Activated naive CD4-positive, alpha-beta T cell treated with anti-CD3 and anti-CD28 coated beads, Interleukin-2, amount 10 ng/mL, durations not matched to agents 7 days and 5 days (primary cell): ENCODE measurements around the gene STX8.
"Not testable (repeated sequence)": the region's sequence is repeated elsewhere in the genome, so short reads cannot be mapped to it uniquely, and the experiment has no call there.

Experiments
- CTCF ChIA-PET: fragments of 350-600 bp; sonication (Branson Sonifier 250); formaldehyde crosslinking; loops from one replicate; lab custom pipeline; 2021; ENCODE audit warnings: antibody characterized with exemption; lab: Charles Lee
- DNase-seq: peaks from one replicate; pipeline ENCODE4 v3.0.0-alpha.2; 2020
- H3K27ac Mint-ChIP-seq: one replicate; pipeline ENCODE4 v1.8.0; 2021; ENCODE audit warnings: mild to moderate bottlenecking, moderate library complexity, mixed read lengths
- H3K27me3 Mint-ChIP-seq: one replicate; pipeline ENCODE4 v1.8.0; 2021; ENCODE audit warnings: mild to moderate bottlenecking, mixed read lengths
- H3K36me3 Mint-ChIP-seq: one replicate; pipeline ENCODE4 v1.8.0; 2021; ENCODE audit warnings: mixed read lengths
- H3K4me1 Mint-ChIP-seq: one replicate; pipeline ENCODE4 v1.8.0; 2021; ENCODE audit warnings: mixed read lengths
- H3K4me3 Mint-ChIP-seq: one replicate; pipeline ENCODE4 v1.8.0; 2021; ENCODE audit warnings: mild to moderate bottlenecking, moderate library complexity, mixed read lengths
- H3K9me3 Mint-ChIP-seq: one replicate; pipeline ENCODE4 v1.8.0; 2021; ENCODE audit warnings: mixed read lengths

The STX8 gene

GRCh38 chr17:9273428-9274391, 301.9 kb downstream of the STX8 start:
- no peak for DNase-seq
- no peaks in the 10 kb centered on the region for H3K36me3 Mint-ChIP-seq
- H3K27ac Mint-ChIP-seq, result no peak overlapping the region
- H3K27me3 Mint-ChIP-seq, result no peaks in the 10 kb centered on the region
- H3K4me3 Mint-ChIP-seq, result no peak overlapping the region
- CTCF ChIA-PET, result interaction anchor here (0.7 to 1.5 kb wide), 2 partner anchors 18 to 21 kb away, joined by 3 to 4 read pairs; no protein-coding TSS in a partner anchor
- no peaks in the 10 kb centered on the region for H3K9me3 Mint-ChIP-seq
- H3K4me1 Mint-ChIP-seq, result peaks cover 6% of the 10 kb centered on the region

GRCh38 chr17:9272501-9273200, 303.0 kb downstream of the STX8 start:
- no peak overlapping the region for H3K27ac Mint-ChIP-seq

GRCh38 chr17:9271989-9272388, 303.6 kb downstream of the STX8 start:
- no peaks in the 10 kb centered on the region for H3K27me3 Mint-ChIP-seq
- peaks cover 6% of the 10 kb centered on the region for H3K4me1 Mint-ChIP-seq
- H3K9me3 Mint-ChIP-seq, result no peaks in the 10 kb centered on the region
- H3K27ac Mint-ChIP-seq, result no peak overlapping the region
- no peak overlapping the region for H3K4me3 Mint-ChIP-seq
- no peak for DNase-seq
- H3K36me3 Mint-ChIP-seq, result no peaks in the 10 kb centered on the region
- CTCF ChIA-PET, result no interaction called here

More at GRCh38 chr17:9272501-9273200, 303.0 kb downstream of the STX8 start:
- Mint-ChIP-seq H3K4me3 (no peak overlapping the region), H3K36me3 (no peaks in the 10 kb centered on the region), H3K27me3 (no peaks in the 10 kb centered on the region), H3K4me1 (peaks cover 6% of the 10 kb centered on the region), H3K9me3 (no peaks in the 10 kb centered on the region)
- CTCF ChIA-PET, result interaction anchor here (0.7 kb wide), 1 partner anchor 20 kb away, joined by 3 read pairs; no protein-coding TSS in a partner anchor
- DNase-seq, result no peak

- no peak for DNase-seq
- CTCF ChIA-PET, result no interaction called here
- Mint-ChIP-seq H3K4me3 (no peak overlapping the region), H3K9me3 (no peaks in the 10 kb centered on the region), H3K36me3 (no peaks in the 10 kb centered on the region), H3K27ac (no peak overlapping the region), H3K27me3 (no peaks in the 10 kb centered on the region), H3K4me1 (peaks cover 6% of the 10 kb centered on the region)
These were observed 304.7 kb downstream of the STX8 start for GRCh38 chr17:9270921-9271320.

- CTCF ChIA-PET, result no interaction called here
- Mint-ChIP-seq H3K9me3 (no peaks in the 10 kb centered on the region), H3K27me3 (no peaks in the 10 kb centered on the region), H3K36me3 (no peaks in the 10 kb centered on the region), H3K27ac (no peak overlapping the region), H3K4me1 (peaks cover 6% of the 10 kb centered on the region), H3K4me3 (no peak overlapping the region)
- no peak for DNase-seq
These were observed 306.1 kb downstream of the STX8 start for GRCh38 chr17:9269350-9270035.

GRCh38 chr17:9268546-9268945, 307.1 kb downstream of the STX8 start:
- no peaks in the 10 kb centered on the region for H3K36me3 Mint-ChIP-seq
- no peak for DNase-seq
- no peaks in the 10 kb centered on the region for H3K27me3 Mint-ChIP-seq
- H3K4me3 Mint-ChIP-seq, result no peak overlapping the region
- no peaks in the 10 kb centered on the region for H3K4me1 Mint-ChIP-seq
- no peaks in the 10 kb centered on the region for H3K9me3 Mint-ChIP-seq
- H3K27ac Mint-ChIP-seq, result no peak overlapping the region
- CTCF ChIA-PET, result no interaction called here

GRCh38 chr17:9266697-9267117, 308.9 kb downstream of the STX8 start:
- no peak overlapping the region for H3K4me3 Mint-ChIP-seq
- no peak for DNase-seq
- H3K27me3 Mint-ChIP-seq, result no peaks in the 10 kb centered on the region
- H3K9me3 Mint-ChIP-seq, result no peaks in the 10 kb centered on the region
- H3K36me3 Mint-ChIP-seq, result no peaks in the 10 kb centered on the region
- no peaks in the 10 kb centered on the region for H3K4me1 Mint-ChIP-seq
- H3K27ac Mint-ChIP-seq, result no peak overlapping the region
- CTCF ChIA-PET, result no interaction called here

- no peak overlapping the region for H3K4me3 Mint-ChIP-seq
- CTCF ChIA-PET, result no interaction called here
- H3K27me3 Mint-ChIP-seq, result no peaks in the 10 kb centered on the region
- H3K4me1 Mint-ChIP-seq, result no peaks in the 10 kb centered on the region
- no peak for DNase-seq
- H3K36me3 Mint-ChIP-seq, result no peaks in the 10 kb centered on the region
- H3K9me3 Mint-ChIP-seq, result no peaks in the 10 kb centered on the region
- H3K27ac Mint-ChIP-seq, result no peak overlapping the region
These were observed 309.5 kb downstream of the STX8 start for GRCh38 chr17:9266031-9266680.

- DNase-seq, result no peak
- no peaks in the 10 kb centered on the region for H3K27me3 Mint-ChIP-seq
- CTCF ChIA-PET, result no interaction called here
These were observed 314.3 kb downstream of the STX8 start for GRCh38 chr17:9261081-9262012.

GRCh38 chr17:9259419-9259818, 316.2 kb downstream of the STX8 start:
- Mint-ChIP-seq H3K4me3 (no peak overlapping the region), H3K9me3 (no peaks in the 10 kb centered on the region), H3K27ac (no peak overlapping the region), H3K4me1 (no peaks in the 10 kb centered on the region), H3K27me3 (no peaks in the 10 kb centered on the region), H3K36me3 (no peaks in the 10 kb centered on the region)
- CTCF ChIA-PET, result no interaction called here
- no peak for DNase-seq

More at GRCh38 chr17:9261081-9262012, 314.3 kb downstream of the STX8 start:
- Mint-ChIP-seq H3K27ac (no peak overlapping the region), H3K4me3 (no peak overlapping the region), H3K4me1 (no peaks in the 10 kb centered on the region), H3K9me3 (no peaks in the 10 kb centered on the region), H3K36me3 (no peaks in the 10 kb centered on the region)

GRCh38 chr17:9258115-9259015, 317.3 kb downstream of the STX8 start:
- CTCF ChIA-PET, result no interaction called here
- Mint-ChIP-seq H3K27ac (no peak overlapping the region), H3K4me1 (peaks cover under 1% of the 10 kb centered on the region), H3K27me3 (no peaks in the 10 kb centered on the region), H3K4me3 (no peak overlapping the region), H3K36me3 (no peaks in the 10 kb centered on the region), H3K9me3 (no peaks in the 10 kb centered on the region)
- DNase-seq, result no peak

GRCh38 chr17:9257630-9257965, 318.0 kb downstream of the STX8 start:
- H3K27me3 Mint-ChIP-seq, CTCF ChIA-PET, H3K27ac Mint-ChIP-seq, H3K4me3 Mint-ChIP-seq, H3K4me1 Mint-ChIP-seq, H3K9me3 Mint-ChIP-seq, DNase-seq, H3K36me3 Mint-ChIP-seq: not testable (repeated sequence)
